ENCODE results near the gene JADE1. TPM values are rescaled to one million over a fixed set of nuclear protein-coding genes. Genes with fewer than 3 reads are reported as not detected.

The JADE1 gene
- total and polyA plus RNA-seq, 9 of the 15 experiments (the other 6 are each of a cell fraction or from before 2014, with no cell fraction given), result 8.3 to 37.9 (median 24.4) TPM

GRCh38 chr4:128812442-128813235 is 3.1 kb downstream of the JADE1 start (continued):
- TF ChIP-seq, protein P1, sequence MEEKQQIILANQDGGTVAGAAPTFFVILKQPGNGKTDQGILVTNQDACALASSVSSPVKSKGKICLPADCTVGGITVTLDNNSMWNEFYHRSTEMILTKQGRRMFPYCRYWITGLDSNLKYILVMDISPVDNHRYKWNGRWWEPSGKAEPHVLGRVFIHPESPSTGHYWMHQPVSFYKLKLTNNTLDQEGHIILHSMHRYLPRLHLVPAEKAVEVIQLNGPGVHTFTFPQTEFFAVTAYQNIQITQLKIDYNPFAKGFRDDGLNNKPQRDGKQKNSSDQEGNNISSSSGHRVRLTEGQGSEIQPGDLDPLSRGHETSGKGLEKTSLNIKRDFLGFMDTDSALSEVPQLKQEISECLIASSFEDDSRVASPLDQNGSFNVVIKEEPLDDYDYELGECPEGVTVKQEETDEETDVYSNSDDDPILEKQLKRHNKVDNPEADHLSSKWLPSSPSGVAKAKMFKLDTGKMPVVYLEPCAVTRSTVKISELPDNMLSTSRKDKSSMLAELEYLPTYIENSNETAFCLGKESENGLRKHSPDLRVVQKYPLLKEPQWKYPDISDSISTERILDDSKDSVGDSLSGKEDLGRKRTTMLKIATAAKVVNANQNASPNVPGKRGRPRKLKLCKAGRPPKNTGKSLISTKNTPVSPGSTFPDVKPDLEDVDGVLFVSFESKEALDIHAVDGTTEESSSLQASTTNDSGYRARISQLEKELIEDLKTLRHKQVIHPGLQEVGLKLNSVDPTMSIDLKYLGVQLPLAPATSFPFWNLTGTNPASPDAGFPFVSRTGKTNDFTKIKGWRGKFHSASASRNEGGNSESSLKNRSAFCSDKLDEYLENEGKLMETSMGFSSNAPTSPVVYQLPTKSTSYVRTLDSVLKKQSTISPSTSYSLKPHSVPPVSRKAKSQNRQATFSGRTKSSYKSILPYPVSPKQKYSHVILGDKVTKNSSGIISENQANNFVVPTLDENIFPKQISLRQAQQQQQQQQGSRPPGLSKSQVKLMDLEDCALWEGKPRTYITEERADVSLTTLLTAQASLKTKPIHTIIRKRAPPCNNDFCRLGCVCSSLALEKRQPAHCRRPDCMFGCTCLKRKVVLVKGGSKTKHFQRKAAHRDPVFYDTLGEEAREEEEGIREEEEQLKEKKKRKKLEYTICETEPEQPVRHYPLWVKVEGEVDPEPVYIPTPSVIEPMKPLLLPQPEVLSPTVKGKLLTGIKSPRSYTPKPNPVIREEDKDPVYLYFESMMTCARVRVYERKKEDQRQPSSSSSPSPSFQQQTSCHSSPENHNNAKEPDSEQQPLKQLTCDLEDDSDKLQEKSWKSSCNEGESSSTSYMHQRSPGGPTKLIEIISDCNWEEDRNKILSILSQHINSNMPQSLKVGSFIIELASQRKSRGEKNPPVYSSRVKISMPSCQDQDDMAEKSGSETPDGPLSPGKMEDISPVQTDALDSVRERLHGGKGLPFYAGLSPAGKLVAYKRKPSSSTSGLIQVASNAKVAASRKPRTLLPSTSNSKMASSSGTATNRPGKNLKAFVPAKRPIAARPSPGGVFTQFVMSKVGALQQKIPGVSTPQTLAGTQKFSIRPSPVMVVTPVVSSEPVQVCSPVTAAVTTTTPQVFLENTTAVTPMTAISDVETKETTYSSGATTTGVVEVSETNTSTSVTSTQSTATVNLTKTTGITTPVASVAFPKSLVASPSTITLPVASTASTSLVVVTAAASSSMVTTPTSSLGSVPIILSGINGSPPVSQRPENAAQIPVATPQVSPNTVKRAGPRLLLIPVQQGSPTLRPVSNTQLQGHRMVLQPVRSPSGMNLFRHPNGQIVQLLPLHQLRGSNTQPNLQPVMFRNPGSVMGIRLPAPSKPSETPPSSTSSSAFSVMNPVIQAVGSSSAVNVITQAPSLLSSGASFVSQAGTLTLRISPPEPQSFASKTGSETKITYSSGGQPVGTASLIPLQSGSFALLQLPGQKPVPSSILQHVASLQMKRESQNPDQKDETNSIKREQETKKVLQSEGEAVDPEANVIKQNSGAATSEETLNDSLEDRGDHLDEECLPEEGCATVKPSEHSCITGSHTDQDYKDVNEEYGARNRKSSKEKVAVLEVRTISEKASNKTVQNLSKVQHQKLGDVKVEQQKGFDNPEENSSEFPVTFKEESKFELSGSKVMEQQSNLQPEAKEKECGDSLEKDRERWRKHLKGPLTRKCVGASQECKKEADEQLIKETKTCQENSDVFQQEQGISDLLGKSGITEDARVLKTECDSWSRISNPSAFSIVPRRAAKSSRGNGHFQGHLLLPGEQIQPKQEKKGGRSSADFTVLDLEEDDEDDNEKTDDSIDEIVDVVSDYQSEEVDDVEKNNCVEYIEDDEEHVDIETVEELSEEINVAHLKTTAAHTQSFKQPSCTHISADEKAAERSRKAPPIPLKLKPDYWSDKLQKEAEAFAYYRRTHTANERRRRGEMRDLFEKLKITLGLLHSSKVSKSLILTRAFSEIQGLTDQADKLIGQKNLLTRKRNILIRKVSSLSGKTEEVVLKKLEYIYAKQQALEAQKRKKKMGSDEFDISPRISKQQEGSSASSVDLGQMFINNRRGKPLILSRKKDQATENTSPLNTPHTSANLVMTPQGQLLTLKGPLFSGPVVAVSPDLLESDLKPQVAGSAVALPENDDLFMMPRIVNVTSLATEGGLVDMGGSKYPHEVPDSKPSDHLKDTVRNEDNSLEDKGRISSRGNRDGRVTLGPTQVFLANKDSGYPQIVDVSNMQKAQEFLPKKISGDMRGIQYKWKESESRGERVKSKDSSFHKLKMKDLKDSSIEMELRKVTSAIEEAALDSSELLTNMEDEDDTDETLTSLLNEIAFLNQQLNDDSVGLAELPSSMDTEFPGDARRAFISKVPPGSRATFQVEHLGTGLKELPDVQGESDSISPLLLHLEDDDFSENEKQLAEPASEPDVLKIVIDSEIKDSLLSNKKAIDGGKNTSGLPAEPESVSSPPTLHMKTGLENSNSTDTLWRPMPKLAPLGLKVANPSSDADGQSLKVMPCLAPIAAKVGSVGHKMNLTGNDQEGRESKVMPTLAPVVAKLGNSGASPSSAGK (IDR thresholded peaks at IDR 0.05), result peak; percentile 64; the same call in 1 of the 2 replicates
- TF ChIP-seq SAP30 (IDR thresholded peaks at IDR 0.05; ENCODE audit: borderline replicate concordance, insufficient read depth, low read depth, low read length, poor library complexity, severe bottlenecking), result peak; percentile 66
- peak; percentile 61 for TF ChIP-seq L3MBTL2 (IDR thresholded peaks at IDR 0.05)
- TF ChIP-seq ZNF75A (CRISPR knock-in tag; IDR thresholded peaks at IDR 0.05), result no peak
- peak; percentile 44 for TF ChIP-seq NFE2 (IDR thresholded peaks at IDR 0.05; ENCODE audit: low read depth)
- TF ChIP-seq EP400 (IDR thresholded peaks at IDR 0.05), result no peak
- TF ChIP-seq HDAC1 (IDR thresholded peaks at IDR 0.05), result 0 out of 4 replicates have a peak, but pooled peaks of 1 of the 2 experiments have one; percentile 15
- TF ChIP-seq GMEB1 (CRISPR knock-in tag; IDR thresholded peaks at IDR 0.05), result no peak
- TF ChIP-seq SIN3A (IDR thresholded peaks at IDR 0.05; ENCODE audit: borderline replicate concordance in 2 of 2, control insufficient read depth in 1 of 2, low read depth in 2 of 2, low read length in 2 of 2), result peak; percentile 43 to 52; a peak in 1 of 4 replicates
- peak; percentile 77 for TF ChIP-seq FOXM1 (IDR thresholded peaks at IDR 0.05; ENCODE audit: low read depth)
- TF ChIP-seq FOXM1 (CRISPR knock-in tag; IDR thresholded peaks at IDR 0.05; ENCODE audit: low read depth), result no peak
- TF ChIP-seq GATAD2B (IDR thresholded peaks at IDR 0.05; ENCODE audit: borderline replicate concordance), result 0 out of 2 replicates have a peak, but pooled peaks have one; percentile 5

Measured in K562 (cell line).